GM10248 (cell line): ENCODE results near the gene FGF3.

Experiments
- CTCF ChIA-PET: fragments of 300-600 bp; sonication (Branson Sonifier 250); formaldehyde crosslinking; extraction: SDS; loops from one replicate; lab custom pipeline; 2021; ENCODE audit warnings: antibody characterized with exemption; lab: Yijun Ruan, JAX
- POLR2A ChIA-PET: fragments of 350-650 bp; sonication (Branson Sonifier 250); formaldehyde crosslinking; extraction: SDS; loops from one replicate; lab custom pipeline; 2020; ENCODE audit warnings: antibody characterized with exemption; lab: Yijun Ruan, JAX
- DNase-seq: peaks from one replicate; pipeline ENCODE4 v3.0.0; 2012; ENCODE audit errors: extremely low spot score
- CTCF ChIP-seq: IDR thresholded peaks from 2 replicates; pipeline ENCODE4 v1.5.1; 2012; ENCODE audit warnings: mild to moderate bottlenecking, low read depth; ENCODE audit errors: extremely low read depth, missing control alignments, control extremely low read depth

The FGF3 gene

DNA sequence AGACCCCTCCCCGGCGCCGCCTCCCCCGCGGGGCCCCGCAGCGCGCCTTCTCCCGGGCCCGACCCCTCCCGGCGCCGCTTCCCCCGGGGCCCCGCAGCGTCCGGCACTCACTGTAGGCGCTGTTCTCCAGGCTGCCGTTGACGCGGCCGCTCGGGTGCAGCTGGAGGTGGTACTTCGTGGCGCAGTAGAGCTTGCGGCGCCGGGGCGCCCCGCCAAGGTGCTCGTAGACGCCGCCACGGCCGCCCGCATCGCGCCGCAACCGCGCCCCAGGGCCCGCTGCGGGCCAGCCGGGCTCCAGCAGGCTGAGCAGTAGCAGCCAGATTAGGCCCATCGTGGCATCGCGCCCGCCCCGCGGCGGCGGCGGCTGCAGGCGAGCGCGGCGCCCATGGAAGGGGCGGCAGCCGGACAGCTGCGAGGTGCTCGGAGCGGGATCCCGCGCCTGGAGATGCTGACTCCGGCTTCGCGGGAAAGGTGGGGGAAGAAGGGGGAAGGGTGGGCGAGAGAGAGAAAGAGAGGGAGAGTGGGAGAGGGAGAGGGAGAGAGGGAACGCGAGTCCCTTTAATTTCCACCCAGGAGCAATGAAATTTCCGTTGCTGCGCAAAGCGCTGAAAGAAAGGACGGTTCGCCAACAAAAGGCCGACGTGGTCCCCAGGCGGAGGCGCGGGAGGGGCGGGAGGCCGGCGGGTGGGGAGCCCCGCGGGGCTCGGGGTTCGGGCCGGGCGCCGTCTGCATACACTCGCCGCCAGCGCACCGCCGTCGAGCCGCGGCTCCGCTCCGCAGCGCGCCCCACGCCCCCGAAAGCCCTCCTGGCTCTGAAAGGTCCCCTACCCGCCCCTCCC lies at the start of gene FGF3:
Gene FGF3 (minus strand): TSS at position 814 of the 839 bp plus-strand sequence. CDS start 483 bp downstream, at position 331.
- no peak for TF ChIP-seq CTCF
- CTCF ChIA-PET = no interaction called here
- no peak for DNase-seq
- POLR2A ChIA-PET = no interaction called here

DNA sequence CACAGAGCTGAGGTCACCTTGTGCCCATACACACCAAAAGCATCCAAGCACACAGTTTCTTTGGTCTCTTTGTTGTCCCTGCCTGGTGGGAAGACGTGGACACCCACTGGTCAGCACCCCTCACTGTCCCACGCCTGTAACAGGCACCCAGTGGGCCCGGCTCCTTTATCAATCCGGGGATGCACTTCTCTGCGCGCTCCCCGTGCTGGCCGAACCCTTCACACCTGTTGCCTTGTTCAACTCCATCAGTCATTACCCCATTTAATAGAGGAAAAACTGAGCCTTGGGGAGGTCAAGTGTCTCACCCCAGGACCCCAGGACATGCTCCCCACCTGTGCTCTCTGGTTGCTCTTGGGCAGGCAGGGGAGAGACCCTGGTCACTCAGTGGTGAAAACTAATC lies 49.7 kb upstream of the FGF3 start:
- no peak for TF ChIP-seq CTCF
- ChIA-PET CTCF (no interaction called here), POLR2A (no interaction called here)
- DNase-seq = no peak

DNA sequence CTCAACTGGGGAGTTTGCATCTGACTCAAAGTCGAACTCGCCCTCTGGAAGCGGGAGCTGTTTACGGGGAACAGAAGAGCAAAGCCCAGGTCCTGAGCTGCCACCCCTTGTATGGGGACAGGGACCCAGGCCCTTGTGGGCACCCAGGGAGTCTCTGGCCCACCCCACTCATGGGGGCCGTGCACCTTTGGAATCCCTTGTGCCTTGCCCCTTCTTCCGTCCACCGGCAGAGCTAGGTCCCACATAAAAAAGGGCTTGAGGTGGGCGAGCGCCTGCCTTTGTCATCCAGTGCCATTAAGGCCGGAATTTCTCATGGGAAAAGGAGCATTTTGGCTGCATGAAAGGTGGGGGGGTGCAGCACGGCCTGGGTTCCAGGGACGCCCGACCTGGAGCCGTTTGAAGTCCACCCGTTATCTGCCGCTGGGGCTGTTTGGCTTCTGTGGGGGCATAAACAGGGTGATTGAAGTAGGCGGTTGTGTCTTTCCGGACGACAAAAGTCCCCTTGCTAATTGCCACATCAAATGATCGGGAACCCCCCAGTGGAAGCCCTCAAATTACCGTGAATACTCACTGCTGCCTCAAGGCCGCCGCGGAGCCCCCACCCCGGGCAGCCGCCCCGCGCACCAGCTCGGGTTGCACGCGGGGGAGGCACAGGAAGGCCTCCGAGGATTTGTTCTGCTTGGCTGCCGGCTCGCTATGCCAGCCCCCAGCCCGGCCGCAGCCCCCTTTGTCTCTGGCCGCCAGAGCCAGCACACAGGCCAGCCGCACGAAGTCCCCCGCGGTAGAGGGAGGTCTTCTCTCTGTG lies 49.0 kb upstream of the FGF3 start:
- POLR2A ChIA-PET = no interaction called here
- no peak for TF ChIP-seq CTCF
- CTCF ChIA-PET = no interaction called here
- no peak for DNase-seq

- no peak for TF ChIP-seq CTCF
- no peak for DNase-seq
- ChIA-PET CTCF (no interaction called here), POLR2A (no interaction called here)
These were observed 48.1 kb upstream of the FGF3 start for GRCh38 chr11:69867076-69868005.

GRCh38 chr11:69866648-69867047 lies 47.4 kb upstream of the FGF3 start:
- TF ChIP-seq CTCF = no peak
- ChIA-PET CTCF (no interaction called here), POLR2A (no interaction called here)
- no peak for DNase-seq

DNA sequence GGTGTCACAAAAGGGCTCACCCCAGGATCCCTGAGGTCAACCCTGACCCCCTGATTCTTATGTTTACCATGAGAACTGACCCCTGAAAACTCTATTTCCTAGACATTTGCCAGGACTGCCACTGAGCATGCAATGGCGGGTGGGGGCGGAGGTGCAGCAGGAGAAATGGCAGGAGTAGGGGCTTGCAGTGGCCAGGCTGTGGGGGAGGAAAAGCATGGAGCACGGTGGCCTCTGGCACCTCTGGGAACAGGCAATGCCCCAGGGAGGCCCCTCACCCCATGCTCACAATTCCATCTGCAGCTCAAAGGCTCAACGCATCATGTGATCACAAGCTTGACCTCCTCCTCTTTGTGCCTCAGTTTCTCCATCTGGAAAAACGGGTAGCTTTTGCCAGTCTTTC lies 46.5 kb upstream of the FGF3 start:
- no peak for DNase-seq
- no peak for TF ChIP-seq CTCF
- ChIA-PET CTCF (interaction anchor here (1.5 kb wide), 1 partner anchor 17 kb away, joined by 3 read pairs; no protein-coding TSS in a partner anchor), POLR2A (no interaction called here)
